UCSD-AML1 (cell line): ENCODE data around the gene HSD17B8.
A peak's percentile ranks its signal among the peaks of the same experiment; 100 is the strongest.

Source experiments
- DNase-seq: peaks from one replicate; lab custom pipeline; 2025; ENCODE audit not compliant: unreplicated experiment; lab: John Stamatoyannopoulos, UW

The HSD17B8 gene

DNA sequence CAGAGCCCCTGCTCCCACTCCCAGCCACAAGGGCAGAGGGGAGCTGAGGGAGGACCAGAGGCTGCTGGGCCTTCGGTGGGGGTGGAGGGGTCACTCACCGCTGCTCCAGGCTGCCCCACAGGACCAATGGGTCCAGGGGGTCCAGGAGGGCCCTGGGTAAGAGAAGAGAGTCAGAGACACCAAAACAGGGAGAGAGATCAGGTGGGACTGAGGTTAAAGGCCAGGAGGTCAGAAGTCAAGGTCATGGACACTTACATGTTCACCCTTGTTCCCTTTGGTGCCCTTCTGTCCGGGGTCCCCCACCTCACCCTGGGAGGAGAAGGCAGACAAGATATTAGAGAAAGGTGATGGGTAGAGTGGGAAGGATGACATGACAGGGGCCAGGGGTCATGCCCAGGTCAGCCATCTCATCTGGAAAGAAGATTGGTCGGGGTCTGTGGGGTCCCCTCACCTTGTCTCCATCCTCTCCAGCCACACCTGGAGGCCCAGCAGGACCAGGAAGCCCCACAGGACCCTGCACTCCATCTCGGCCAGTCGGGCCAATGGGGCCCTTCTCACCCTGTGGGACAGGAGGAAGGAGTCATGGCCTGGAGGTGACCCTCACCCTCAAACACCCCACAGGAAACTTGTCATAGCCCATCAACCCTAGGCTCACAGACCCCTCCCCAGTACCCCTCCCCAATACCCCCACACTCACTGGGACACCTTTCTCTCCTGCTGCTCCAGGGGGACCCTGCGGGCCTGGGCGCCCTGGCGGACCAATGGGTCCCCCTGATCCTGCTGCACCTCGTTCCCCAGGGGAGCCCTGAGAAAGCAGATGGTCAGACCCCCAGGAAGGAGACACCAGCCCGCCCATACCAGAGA lies 33.2 kb upstream of the HSD17B8 start:
- no peak for DNase-seq

DNA sequence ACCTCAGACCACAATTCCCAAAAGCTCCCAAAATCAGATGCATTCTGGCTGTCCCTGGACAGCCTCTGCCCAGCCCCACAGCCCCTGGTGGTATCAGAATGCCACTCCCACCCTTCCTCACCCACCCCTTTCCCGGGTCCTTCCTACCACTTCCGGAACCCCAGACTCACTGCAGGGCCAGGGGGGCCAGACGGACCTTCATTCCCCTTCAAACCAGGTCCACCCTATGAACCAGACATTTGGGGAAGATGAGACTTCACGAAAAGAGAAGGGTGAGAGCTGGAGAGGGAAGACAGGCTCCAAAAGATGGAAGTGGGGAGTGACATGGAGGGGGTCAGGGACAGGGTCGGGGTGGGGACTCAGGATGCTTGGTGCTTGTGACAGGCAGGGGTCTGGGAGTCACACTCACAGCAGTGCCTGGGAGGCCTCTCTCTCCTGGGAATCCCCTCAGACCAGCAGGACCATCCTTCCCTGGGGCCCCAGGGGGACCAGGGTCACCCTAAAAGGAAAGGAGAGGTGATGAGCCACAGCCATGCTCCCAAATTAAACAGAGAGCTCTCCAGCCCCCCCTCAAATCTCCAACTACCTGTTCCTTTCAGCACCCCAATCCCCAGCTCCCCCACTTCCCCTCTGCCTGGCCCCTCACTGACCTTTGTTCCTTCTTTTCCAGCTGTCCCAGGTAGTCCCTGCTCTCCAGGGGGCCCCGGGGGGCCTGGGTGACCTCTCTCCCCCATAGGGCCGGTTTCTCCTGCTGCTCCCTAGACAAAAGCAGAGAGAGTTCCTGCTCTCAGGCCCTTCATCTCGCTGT lies 32.4 kb upstream of the HSD17B8 start:
- no peak for DNase-seq

DNA sequence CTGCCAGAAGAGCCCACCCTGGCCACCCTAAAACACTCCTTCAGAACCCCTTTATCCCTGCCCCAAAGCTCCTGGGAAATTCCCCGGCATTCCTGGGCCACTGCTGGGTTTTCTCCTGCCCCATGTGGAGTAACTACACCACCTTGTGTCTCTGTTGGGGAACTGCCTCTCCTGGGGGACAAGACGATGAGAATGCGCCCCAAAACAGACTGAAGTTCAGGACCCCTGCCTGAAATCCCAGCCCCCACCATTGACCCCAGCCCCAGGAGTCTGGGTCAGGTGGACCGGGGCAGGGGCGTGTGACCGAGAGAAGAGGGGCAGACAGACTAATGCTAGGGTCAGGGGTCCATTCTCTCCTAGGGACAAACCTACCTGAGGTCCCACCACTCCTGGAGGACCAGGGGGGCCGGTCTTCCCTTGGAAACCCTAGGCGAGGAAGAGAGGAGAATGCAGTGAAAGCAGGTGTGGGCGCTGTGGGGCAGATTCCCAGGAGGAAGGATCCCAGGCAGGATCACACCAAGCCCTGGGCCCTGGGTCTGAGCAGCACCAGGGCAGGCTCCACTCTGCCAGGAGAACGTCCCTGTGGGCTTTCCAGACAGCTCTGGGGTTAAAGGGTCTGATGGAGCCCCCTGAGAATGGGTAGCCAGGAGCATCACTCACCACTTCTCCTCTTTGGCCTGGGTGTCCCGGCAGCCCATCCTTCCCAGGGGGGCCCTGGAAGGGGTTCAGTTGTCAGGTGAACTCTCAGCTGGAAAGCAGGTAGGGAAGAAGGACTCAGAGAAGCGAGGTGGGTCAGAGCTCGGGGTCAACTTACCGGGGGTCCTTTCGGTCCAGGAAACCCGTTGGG lies 31.5 kb upstream of the HSD17B8 start:
- DNase-seq: peak; percentile 21

DNA sequence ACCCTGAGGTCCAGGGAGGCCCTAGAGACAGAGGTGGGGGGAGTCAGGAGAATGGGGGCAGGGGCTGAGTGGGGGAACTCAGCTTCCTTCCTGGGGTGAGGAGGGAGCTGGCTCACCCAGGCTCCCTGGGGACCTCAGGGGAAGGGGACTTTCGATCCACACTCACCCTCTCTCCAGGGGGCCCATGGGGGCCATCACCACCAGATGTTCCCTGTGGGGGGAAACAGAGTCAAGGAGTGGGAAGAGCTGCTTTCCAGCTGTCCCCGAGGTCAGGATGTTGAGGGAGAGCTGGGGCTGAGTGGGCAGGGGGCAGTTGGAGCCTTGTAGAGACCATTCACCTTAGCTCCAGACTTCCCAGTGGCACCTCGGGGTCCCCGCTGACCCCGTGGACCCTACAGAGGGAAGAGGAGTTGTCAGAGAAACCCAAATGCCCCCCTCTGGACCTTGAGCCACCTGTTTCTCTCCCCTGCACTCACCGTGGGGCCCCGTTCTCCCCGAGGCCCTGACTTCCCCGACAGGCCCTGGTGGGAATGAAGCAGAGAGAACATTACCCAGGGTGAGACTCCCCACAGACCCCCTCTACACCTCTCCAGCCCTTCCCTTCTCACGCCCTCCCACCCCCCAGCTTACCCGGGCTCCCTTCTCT lies 30.8 kb upstream of the HSD17B8 start:
- no peak for DNase-seq

DNA sequence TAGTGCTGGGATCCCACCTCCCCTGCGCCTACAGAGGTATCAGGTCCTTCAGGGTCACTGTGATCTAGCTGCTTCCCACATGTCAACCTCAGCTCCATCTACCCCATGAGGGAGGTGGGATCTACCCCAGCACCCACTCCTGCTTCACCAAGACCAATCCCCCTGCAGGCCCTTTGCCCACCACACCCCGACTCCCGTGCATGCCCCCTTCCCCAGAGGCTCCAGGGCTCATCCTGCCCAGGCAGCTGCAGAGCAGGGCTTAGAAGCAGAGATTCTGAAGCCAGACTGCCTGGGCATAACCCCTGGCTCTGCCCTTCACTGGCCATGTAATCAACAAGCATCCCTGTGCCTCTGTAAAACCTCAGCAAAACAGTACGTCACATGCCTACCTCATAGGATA lies 29.7 kb upstream of the HSD17B8 start:
- DNase-seq: no peak

DNA sequence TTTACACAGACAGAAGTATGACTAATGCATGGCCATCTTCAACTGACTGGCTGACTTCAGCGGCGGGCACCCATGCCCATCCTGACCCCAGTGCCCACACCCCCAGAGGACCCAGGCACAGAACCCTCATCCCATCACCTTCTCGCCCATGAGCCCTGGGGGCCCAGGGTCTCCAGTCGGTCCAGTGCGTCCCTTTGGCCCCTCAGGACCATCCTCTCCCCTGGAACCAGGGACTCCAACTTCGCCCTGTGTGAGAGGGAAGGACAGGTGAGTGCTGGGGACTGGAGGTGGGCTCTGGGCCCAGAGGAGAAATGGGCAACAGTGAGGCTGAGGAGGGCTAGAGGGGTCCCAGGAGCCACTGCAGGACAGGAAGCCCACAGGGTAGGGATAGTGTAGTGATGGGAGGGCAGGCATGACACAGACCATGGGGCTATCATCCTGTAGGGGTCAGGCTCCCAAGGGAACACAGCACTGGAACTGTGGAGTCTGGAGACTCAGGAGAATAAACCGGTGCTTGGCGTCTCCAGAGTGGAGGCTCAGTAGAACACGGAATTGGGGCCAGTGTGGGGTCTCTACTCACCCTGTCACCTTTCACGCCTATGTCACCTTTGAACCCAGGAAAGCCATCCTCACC lies 28.9 kb upstream of the HSD17B8 start:
- no peak for DNase-seq

DNA sequence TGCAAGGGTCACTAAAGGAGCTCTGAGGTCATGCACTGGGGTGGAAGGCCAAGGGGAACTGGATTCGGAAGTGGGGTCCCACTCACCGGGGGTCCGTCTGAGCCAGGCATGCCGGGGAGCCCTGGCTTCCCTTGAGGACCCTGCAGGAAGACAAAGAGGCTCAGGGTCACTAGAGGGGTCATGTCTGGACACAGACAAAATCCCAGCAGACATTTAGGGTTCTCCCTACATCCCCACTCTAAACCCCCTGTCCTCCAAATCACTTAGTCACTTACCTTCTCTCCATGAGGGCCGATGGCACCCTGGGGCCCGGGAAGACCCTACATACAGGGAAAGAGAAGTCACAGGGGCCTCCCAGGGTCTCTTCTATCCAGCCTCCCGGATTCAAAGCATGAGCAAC lies 27.5 kb upstream of the HSD17B8 start:
- DNase-seq: no peak

DNA sequence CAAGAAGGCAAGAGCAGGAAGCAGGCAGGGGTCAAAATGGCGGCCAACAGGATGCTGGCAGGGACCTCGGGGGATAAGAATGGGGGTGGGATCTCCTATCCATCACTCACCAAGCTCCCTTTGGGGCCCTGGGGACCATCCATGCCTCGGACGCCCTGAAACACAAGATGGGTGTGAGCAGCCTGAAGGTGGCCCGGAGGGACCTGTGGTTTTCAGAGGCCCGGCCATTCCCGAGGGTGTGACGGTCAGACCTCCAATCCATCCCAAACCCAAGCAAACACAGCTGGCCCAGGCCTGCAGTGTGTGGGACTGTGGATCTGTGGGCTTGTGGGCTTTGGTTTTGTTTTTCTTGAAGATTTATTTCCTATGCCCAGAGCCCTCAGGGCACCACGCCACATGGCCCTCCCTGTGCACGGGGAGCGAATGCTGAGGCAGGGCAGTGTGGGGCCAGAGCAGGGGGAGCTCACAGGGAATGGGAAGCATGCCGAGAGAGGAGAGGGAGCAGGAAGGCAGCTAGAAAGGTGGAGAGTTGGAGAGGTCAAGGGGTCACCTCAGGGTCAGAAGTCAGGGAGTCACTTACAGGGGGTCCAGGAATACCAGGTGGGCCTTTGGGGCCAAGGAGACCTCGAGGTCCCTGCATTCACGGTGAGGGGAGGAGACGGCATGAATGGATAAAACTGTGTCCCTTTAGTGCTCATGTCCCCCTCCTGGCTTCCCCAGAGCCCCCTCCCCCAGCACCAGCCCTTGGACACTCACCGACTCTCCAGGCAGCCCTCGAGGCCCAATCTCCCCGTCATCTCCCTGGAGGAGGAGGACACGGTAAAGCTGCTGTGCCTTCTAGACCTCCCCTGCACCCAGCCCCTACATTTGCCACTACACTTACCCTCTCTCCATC lies 26.7 kb upstream of the HSD17B8 start:
- no peak for DNase-seq

DNA sequence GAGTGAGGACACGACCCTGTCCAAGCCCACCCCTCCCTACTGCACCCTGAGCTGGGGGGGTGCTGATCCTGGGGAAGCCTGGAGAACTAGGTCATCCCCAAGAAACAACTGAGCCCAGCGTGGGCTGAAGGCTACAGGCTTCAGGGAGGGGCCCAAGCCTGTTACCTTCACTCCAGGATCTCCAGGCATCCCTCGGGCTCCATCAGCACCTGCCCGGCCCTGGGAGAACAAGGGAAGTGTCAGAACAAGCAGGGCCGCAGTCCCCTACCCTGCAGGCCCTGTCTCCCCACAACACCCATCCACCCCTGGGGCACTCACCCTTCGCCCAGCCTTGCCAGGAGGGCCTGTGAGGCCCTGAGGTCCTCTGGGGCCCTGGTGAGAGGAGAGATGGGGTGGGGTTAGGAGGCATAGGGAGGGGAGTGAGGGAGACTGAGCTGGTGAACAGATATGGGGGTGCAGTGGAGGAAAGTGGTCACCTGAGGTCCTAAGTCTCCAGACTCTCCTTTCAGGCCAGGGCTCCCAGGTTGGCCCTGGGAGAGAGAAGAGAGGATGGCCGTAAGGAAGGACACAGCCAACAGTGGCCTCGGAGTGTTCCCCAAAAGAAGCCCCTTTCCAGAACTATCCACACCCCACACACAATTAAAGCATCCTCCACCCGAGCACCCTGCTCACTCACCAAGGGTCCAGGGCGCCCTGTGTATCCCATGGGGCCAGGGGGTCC lies 25.5 kb upstream of the HSD17B8 start:
- DNase-seq: no peak

DNA sequence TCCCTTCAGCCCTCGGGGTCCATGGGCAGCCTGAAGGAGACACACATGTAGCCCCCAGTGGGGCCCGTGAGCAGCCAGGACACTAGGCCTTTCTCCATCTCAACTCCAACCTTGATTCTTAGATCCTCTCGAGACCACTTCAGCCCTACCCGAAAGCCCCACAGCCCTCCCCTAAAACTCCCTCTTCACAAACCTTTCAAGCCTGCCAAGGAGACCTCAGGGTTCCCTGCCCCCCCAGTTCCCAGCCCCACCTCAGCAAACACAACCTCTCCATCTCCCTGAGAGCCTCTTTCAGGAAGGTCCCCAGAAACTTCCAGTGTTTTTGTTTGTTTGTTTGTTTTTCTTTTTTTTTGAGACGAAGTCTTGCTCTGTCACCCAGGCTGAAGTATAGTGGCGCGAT lies 23.3 kb upstream of the HSD17B8 start:
- no peak for DNase-seq

DNA sequence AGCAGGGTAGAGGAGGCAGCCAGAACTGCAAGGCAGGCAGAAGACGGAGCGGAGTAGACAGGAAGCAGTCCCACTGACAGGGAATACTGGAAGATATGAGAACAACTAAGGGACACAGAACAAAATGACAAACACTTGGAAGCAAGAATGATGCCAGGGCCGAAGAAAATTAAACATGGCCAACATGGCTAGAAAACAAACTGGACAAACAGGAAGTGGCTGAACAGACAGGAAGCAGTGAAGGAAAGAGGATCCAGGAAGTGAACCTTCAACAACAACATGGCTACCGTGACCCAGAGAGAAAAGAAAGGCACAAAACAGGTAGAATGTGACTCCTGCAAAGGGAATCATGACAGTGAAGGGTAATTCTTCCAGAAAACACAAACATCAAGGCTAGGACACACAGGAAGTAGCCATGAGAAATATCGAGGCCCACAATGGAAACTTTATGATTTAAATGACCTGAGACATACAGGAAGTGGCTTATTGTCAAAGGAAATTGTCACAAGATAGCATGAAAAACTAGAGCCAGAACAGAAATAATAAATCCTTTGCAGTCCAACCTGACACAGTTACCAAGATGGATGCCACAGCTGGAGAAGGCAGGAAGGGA lies 21.3 kb upstream of the HSD17B8 start:
- no peak for DNase-seq

DNA sequence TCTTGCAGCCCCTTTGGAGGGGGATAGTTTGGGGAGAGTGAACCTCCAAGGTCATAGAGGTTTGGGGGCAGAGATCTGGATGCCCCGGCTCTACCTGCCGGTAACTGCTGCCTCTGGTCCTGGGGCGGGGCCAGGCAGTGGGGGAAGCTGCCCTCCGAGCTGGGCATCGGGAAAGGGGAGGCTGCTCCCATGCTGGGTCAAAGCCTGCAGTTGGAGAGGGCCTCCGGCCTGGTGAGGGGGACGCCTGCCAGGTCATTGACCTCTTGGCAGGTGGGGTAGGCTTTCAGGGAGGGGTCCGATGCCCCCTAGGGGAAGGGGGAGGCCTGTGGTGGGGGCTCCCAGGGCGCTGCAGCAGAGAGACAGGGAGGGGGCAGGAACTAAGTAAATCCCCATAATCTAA lies 19.3 kb upstream of the HSD17B8 start:
- DNase-seq: no peak

DNA sequence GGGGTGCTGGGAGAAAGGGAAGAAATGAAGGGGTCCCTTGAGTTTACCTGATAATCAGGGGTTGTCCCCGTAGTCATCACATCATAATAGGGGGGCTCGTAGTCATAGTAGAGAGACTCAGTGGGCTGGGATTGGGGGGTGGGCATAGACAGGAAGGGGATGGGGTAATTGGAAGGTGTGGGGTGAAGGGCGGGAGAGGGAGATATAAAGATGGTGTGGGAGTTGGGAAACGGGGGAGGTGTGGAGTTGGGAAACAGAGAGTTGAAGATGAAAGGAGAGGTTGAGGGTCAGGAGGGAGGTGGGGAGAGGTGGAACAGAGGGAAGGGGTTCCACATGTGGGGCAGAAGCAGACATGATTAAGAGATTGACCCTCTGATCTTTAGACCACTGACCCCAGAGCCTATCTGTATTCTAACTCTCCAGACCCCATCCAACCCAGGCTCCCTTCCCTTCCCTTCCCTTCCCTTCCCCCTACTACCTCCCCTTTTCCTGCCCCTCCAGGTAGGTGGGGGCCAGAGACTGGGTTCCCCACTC lies 18.7 kb upstream of the HSD17B8 start:
- DNase-seq: no peak

DNA sequence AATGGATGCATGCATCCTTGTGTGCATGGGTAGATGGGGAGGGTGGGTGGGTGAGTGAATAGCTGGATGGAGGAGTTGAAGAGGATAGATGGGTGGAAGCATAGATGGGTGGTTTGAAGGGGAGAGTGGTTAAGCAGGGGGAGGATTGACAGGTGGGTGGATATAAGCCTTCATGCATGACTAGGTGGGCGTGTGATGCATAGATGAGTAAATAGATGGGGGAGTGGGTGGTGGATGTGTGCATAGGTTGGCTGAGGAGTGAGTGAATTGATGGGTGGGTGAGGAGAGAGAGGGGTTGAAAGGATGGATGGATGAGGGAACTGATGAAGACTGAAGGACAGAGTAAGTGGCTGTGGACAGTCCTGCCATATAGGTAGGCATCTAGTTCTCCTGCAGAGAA lies 16.6 kb upstream of the HSD17B8 start:
- no peak for DNase-seq

DNA sequence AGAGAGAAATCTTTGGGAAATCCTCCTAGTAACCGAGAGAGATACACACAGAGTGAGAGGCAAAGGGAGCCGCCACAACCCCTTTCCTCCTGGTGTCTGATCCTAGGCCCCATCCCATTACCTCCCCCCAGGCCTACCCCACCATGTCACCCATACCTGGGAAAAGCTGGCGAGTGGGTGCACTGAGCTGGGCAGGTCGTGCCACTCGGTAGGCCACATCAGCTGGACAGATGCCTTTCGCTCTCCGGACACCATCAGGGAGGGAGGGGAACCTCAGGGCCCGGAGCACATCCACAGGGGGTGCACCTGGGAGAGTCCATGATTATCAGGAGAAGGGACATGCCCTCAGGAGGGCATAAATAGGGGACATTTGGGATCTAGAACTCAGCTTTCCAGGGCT lies 15.3 kb upstream of the HSD17B8 start:
- no peak for DNase-seq

DNA sequence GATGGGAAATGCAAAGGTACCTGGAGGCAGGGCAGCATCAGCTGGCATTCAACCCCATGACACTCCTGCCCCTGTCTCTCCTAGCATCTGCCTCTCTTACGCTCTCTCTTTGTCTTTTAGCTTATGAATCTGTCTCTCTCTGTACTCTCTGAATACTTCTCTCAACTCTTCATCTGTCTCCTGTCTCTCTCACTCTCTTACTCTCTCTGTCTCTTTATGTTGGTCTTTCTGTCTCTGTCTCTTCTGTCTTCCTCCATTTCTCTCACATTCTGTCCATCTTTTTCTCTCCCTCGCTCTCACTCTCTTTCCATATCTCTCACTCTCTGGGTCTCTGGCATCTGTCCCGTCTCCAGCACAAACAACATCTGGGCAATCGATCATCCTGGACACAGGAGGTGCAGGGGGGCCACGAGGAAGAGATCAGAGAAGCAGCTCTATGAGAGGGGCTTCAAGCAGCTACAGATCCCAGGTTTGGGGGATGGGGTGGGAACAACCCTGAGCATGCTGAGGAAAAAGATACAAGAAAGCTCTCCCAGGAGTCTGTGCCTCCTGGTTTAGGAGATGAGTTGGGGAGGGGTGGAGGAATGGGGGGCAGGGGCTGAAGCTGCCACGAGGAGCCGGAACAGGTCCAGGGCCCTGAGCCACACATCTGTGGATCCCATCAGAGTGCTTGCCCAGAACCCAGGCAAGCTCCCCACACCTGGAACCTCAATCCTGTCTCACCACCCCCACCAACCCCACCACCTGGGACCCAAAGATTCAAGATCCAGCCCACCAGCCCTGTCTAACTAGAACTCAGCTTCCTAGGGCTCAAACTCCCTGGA lies 14.6 kb upstream of the HSD17B8 start:
- no peak for DNase-seq

DNA sequence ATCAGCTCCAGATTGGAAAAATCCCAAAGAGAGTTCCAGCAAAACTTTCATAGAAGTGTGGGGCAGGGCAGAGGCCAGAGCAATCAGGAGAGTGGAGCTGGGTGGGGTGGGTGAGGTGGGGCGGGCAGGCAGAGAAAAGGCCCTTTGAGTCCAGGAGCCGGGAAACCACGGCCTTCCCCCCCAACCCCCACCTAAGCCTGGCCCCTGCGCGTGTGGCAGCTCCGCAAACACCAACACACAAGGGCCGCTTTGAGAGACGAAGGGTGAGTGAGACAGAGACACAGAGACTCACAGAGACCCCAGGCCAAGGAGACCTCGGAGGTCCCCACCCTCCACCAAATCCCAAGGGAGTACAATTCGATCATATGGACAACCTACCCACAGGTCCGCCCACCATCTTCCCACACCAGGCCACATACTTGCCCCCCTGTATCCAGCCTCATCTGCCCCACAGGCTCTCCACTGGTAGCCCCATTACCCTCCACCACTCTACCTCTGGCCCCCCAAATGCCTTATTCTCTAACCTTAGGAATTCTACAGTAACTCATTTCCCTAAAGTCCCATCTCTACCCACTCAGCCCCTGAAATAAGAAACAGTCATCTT lies 13.8 kb upstream of the HSD17B8 start:
- DNase-seq: no peak
